Fibroblast of villous mesenchyme (primary cell): Measurements from ENCODE around the gene MIEF1. TPM values are rescaled to one million over a fixed set of nuclear protein-coding genes. Genes with fewer than 3 reads are reported as not detected.

ENCODE experiments used
- DNase-seq: peaks from one replicate; pipeline ENCODE4 v3.0.0-alpha.2; 2010; ENCODE audit warnings: low read depth
- H3K4me3 ChIP-seq: 2 replicates; pipeline ENCODE4 v1.5.1; 2011; ENCODE audit warnings: low read depth, mild to moderate bottlenecking, low read length
- total RNA-seq: library from RNA; depleted of rRNA; stranded (reverse); fragments of >200 nt; gene quantifications from 2 replicates; pipeline ENCODE4 v1.2.3, GENCODE V29; 2012
- TF ChIP-seq, protein P1 (sequence below): IDR thresholded peaks from 2 replicates; pipeline ENCODE4 v1.5.1; 2012; ENCODE audit warnings: low read depth, mild to moderate bottlenecking, low read length; ENCODE audit not compliant: insufficient read depth

The MIEF1 gene
- total RNA-seq, 1 donor: 32.8 TPM

DNA sequence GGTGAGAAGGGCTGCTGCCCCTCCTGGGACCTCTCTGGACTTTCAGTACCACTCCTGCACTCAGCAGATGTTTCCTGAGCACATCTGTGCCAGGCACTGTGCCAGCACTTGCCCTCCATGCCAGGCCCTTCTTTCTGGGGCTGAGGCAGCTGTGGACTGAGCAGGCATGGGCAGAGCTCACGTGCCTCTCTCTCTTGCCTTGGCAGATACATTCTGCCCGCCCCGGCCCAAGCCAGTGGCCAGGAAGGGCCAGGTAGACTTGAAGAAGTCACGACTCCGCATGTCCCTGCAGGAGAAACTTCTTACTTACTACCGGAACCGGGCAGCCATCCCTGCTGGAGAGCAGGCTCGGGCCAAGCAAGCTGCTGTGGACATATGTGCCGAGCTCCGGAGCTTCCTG lies 9.9 kb downstream of the MIEF1 start:
- H3K4me3 ChIP-seq: no peak overlapping the region
- TF ChIP-seq, protein P1, sequence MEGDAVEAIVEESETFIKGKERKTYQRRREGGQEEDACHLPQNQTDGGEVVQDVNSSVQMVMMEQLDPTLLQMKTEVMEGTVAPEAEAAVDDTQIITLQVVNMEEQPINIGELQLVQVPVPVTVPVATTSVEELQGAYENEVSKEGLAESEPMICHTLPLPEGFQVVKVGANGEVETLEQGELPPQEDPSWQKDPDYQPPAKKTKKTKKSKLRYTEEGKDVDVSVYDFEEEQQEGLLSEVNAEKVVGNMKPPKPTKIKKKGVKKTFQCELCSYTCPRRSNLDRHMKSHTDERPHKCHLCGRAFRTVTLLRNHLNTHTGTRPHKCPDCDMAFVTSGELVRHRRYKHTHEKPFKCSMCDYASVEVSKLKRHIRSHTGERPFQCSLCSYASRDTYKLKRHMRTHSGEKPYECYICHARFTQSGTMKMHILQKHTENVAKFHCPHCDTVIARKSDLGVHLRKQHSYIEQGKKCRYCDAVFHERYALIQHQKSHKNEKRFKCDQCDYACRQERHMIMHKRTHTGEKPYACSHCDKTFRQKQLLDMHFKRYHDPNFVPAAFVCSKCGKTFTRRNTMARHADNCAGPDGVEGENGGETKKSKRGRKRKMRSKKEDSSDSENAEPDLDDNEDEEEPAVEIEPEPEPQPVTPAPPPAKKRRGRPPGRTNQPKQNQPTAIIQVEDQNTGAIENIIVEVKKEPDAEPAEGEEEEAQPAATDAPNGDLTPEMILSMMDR: no peak
- no peak for DNase-seq

GRCh38 chr22:39513791-39514190 lies 11.7 kb downstream of the MIEF1 start:
- no peak overlapping the region for H3K4me3 ChIP-seq
- DNase-seq: no peak
- TF ChIP-seq, protein P1: no peak

GRCh38 chr22:39514373-39514973 lies 12.4 kb downstream of the MIEF1 start:
- no peak overlapping the region for H3K4me3 ChIP-seq
- DNase-seq: no peak
- TF ChIP-seq, protein P1: peak; percentile 76

DNA sequence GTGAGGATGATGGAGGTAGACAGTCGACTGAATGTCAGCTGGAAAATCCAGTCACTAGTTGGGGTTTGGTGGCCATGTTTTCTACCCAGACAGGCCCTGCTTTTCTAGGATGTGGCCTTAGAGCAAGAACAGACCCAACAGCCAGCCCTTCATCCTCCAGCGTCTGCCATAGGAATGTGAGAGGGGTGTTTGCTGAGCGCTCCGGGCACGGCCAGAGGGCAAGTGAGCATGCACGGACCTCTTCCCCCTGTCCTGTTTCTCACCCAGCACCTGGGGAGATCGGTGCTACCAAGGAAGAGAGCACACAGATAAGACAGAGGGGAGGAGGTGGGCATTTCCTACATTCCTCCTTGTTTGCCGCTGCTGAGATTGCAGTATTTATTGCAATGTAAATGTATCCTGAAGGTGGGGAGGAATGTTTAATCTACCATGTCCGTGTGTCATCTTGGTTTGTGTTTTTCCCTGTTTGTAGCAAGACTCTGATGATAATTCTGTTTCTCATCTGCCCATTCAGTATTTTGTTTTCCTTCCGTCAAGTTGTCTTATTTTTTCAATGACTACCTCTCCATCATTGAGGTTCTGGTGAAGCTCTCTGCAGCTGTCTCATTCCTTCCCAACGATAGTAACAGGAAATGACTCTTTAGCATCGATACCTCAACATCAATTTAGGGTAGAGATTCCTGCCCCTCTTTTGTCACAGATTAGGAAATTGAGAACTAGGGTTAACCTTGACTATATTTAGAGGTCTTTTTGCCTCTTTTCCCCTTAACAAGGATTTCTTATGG lies 13.4 kb downstream of the MIEF1 start:
- TF ChIP-seq, protein P1: peak; percentile 0
- DNase-seq: no peak
- H3K4me3 ChIP-seq: no peak overlapping the region

GRCh38 chr22:39517470-39517869 lies 15.4 kb downstream of the MIEF1 start:
- DNase-seq: no peak
- H3K4me3 ChIP-seq: no peak overlapping the region
- TF ChIP-seq, protein P1: no peak

DNA sequence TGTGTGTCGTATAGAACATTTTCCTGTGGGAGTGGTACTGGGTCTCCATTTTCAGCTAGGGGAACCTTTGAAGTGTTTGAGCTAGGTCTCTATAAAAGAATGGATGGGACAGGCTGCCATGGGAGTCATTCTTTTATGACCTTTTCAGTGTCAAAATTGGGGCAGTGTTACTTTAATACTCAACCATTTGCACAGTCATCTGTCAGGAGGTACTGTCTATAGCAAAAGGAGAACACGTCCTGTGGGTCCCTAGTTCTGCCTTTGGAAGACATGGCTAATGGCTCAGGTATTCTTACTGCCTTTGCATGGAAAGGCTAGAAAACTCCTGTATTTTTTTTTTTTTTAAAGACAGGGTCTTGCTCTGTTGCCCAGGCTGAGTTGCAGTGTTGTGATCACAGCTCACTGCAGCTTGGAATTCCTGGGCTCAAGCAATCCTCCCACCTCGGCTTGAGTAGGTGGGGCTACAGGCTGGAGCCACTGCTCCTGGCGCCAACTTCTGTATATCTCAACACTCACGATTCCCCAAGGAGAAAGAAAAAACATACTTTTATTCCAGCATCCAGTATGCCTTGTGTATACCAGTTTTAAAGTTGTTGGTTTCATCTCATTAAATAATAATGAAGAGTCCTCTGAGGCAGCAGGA lies 16.2 kb downstream of the MIEF1 start:
- TF ChIP-seq, protein P1: no peak
- H3K4me3 ChIP-seq: no peak overlapping the region
- DNase-seq: no peak
